ENCODE results near the gene DPP3.

DNA sequence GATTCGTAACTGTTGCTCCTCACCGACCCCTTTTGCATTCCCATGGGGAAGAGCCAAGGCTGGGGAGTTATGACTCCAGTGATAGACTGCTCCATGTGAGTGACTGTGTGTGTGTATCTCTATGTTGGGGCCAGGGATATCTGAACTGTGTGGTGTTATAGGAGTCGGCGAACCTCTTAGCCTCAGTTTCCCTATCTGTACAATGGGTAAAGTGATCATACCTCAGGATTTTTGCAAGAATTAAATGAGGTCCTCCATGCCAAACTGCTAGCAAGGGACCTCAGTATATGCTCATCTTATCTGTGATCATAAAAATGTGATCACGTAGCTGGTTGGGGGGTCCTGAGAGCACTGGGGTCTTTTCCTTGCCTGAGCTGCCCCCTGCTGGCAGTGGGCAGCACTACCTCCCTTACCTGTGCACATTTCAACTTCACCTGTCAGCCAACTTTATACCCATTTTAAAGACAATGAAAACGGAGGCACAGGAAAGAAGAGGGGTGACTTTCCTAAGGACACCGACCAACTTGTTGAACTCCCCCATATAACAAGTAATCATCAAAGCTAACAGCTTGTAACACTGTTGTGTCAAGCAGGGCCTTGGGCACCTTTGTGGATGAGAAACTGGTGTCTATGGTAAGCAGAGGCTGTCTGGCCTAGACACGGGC, 1.4 kb upstream of the DPP3 start:
- TF ChIP-seq, protein P1, sequence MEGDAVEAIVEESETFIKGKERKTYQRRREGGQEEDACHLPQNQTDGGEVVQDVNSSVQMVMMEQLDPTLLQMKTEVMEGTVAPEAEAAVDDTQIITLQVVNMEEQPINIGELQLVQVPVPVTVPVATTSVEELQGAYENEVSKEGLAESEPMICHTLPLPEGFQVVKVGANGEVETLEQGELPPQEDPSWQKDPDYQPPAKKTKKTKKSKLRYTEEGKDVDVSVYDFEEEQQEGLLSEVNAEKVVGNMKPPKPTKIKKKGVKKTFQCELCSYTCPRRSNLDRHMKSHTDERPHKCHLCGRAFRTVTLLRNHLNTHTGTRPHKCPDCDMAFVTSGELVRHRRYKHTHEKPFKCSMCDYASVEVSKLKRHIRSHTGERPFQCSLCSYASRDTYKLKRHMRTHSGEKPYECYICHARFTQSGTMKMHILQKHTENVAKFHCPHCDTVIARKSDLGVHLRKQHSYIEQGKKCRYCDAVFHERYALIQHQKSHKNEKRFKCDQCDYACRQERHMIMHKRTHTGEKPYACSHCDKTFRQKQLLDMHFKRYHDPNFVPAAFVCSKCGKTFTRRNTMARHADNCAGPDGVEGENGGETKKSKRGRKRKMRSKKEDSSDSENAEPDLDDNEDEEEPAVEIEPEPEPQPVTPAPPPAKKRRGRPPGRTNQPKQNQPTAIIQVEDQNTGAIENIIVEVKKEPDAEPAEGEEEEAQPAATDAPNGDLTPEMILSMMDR (conservative IDR thresholded peaks at IDR 0.05 in 1 of 2, IDR thresholded peaks at IDR 0.05 in 1 of 2; ENCODE audit: low read depth in 1 of 2, low read length in 2 of 2), result peak; percentile 72 to 76
- TF ChIP-seq EZH2 (IDR thresholded peaks at IDR 0.05; ENCODE audit: low read length, missing control alignments), result no peak

Data from fibroblast of lung (primary cell).